ENCODE data around the gene SRRD. TPM values are rescaled to one million over a fixed set of nuclear protein-coding genes. Genes with fewer than 3 reads are reported as not detected.

SRRD gene
- total and polyA plus RNA-seq, 2 of the 8 experiments (the other 6 are each of a cell fraction or from before 2014, with no cell fraction given) = 17.1 to 25.3 TPM

- ChIA-PET POLR2A (ENCODE audit: partially characterized antibody) (interaction anchor here (0.8 to 3.4 kb wide), 5 partner anchors 12 to 35 kb away, joined by 3 to 27 read pairs (median 3); partner anchors contain the start of genes HPS4, SRRD and TFIP11), CTCF (ENCODE audit: partially characterized antibody) (no interaction called here)
- H3K18ac ChIP-seq (ENCODE audit: extremely low read depth, low read length) = no peak overlapping the region
- no peak overlapping the region for H2BK5ac ChIP-seq (ENCODE audit: low read depth, low read length)
- peaks cover 0 to 15% of the 10 kb centered on the region in 2 experiments for H4K20me1 ChIP-seq (replicated peaks in 1 of 2; ENCODE audit: control insufficient read depth in 1 of 2, insufficient read depth in 2 of 2, low read length in 2 of 2)
- H3K79me1 ChIP-seq (ENCODE audit: low read depth, low read length) = no peaks in the 10 kb centered on the region
- no peak overlapping the region for H2BK15ac ChIP-seq (ENCODE audit: low read length)
- H3K4me1 ChIP-seq (replicated peaks in 1 of 4; ENCODE audit: control insufficient read depth in 3 of 4, insufficient read depth in 4 of 4, low read length in 3 of 4) = no peaks in the 10 kb centered on the region
- no peak overlapping the region for H4K5ac ChIP-seq (ENCODE audit: insufficient read length, low read depth, low read length)
- no peak overlapping the region for H3K23ac ChIP-seq (ENCODE audit: insufficient read length)
- FAIRE-seq = no peak
- H3K27me3 ChIP-seq (replicated peaks in 1 of 4; ENCODE audit: control insufficient read depth in 3 of 4, extremely low read depth in 1 of 4, insufficient read depth in 3 of 4, low read length in 3 of 4) = no peaks in the 10 kb centered on the region
- H2BK120ac ChIP-seq (replicated peaks; ENCODE audit: low read depth, low read length) = no peak overlapping the region
- peaks cover 33 to 78% (median 69%) of the 10 kb centered on the region in 4 experiments for H3K36me3 ChIP-seq (ENCODE audit: control insufficient read depth in 2 of 4, insufficient read depth in 4 of 4, low read length in 3 of 4)
- 87% methylated on average over 4 of the region's 4 CpGs; no CpG with 5 or more reads in 1 of the 2 experiments for WGBS, 2 experiments (ENCODE audit: extremely low coverage in 1 of 2, insufficient coverage in 1 of 2, insufficient read length in 1 of 2, insufficient replicate concordance in 2 of 2, low coverage in 1 of 2, low lambda C conversion rate in 2 of 2, missing lambda C conversion rate in 1 of 2)
- H2BK20ac ChIP-seq (ENCODE audit: low read length) = no peak overlapping the region
- H4K8ac ChIP-seq (ENCODE audit: extremely low read depth, insufficient read depth, low read length) = no peak overlapping the region
- no peak overlapping the region for H2BK12ac ChIP-seq (ENCODE audit: low read depth, low read length)
- DNase-seq (ENCODE audit: low read depth in 1 of 2, low spot score in 2 of 2) = no peak
- H3K4ac ChIP-seq (replicated peaks; ENCODE audit: insufficient read length, low read depth, low read length) = no peak overlapping the region
- no peak overlapping the region for H2AFZ ChIP-seq (ENCODE audit: low read length)
- H3K4me3 ChIP-seq (ENCODE audit: extremely low read depth in 1 of 4, insufficient read depth in 2 of 4, low read depth in 3 of 4, low read length in 4 of 4) = no peak overlapping the region
- no peak overlapping the region for H3K56ac ChIP-seq (replicated peaks; ENCODE audit: insufficient read length, low read depth, low read length)
- no peak overlapping the region for H3K9ac ChIP-seq (replicated peaks in 1 of 4; ENCODE audit: extremely low read depth in 1 of 4, low read depth in 3 of 4, low read length in 3 of 4)
- H4K91ac ChIP-seq (replicated peaks; ENCODE audit: insufficient read length, low read length) = no peak overlapping the region
- H3K23me2 ChIP-seq (ENCODE audit: low read depth, low read length) = no peaks in the 10 kb centered on the region
- no peaks in the 10 kb centered on the region for H3K9me3 ChIP-seq (ENCODE audit: insufficient read depth in 2 of 2, low read depth in 1 of 2, low read length in 1 of 2)
- no peak overlapping the region for H3K4me2 ChIP-seq (ENCODE audit: insufficient read depth in 1 of 2, low read depth in 2 of 2, low read length in 2 of 2)
- H3K14ac ChIP-seq (ENCODE audit: insufficient read length) = no peak overlapping the region
- H3K27ac ChIP-seq (ENCODE audit: low read depth, low read length) = no peak overlapping the region
- H2AK5ac ChIP-seq (ENCODE audit: low read depth, low read length) = no peak overlapping the region
- H3K79me2 ChIP-seq (ENCODE audit: control insufficient read depth in 1 of 2, insufficient read depth in 2 of 2, low read length in 2 of 2) = no peaks in the 10 kb centered on the region
- TF ChIP-seq KDM1A (IDR thresholded peaks at IDR 0.05; ENCODE audit: borderline replicate concordance, low read length) = no peak
- TF ChIP-seq CHD2 (IDR thresholded peaks at IDR 0.05; ENCODE audit: low read length) = no peak
- TF ChIP-seq, protein P1, sequence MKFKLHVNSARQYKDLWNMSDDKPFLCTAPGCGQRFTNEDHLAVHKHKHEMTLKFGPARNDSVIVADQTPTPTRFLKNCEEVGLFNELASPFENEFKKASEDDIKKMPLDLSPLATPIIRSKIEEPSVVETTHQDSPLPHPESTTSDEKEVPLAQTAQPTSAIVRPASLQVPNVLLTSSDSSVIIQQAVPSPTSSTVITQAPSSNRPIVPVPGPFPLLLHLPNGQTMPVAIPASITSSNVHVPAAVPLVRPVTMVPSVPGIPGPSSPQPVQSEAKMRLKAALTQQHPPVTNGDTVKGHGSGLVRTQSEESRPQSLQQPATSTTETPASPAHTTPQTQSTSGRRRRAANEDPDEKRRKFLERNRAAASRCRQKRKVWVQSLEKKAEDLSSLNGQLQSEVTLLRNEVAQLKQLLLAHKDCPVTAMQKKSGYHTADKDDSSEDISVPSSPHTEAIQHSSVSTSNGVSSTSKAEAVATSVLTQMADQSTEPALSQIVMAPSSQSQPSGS (IDR thresholded peaks at IDR 0.05; ENCODE audit: low read length) = no peak
- TF ChIP-seq SP2 (IDR thresholded peaks at IDR 0.05; ENCODE audit: low read length) = no peak
- TF ChIP-seq CHD1 (IDR thresholded peaks at IDR 0.05; ENCODE audit: low read depth, low read length) = no peak
- no peak for TF ChIP-seq TCF12 (IDR thresholded peaks at IDR 0.05; ENCODE audit: low read depth, low read length)
- no peak for TF ChIP-seq RNF2 (IDR thresholded peaks at IDR 0.05; ENCODE audit: borderline replicate concordance, low read depth, low read length, missing control alignments, poor library complexity, severe bottlenecking)
- TF ChIP-seq EP300 (IDR thresholded peaks at IDR 0.05; ENCODE audit: borderline replicate concordance in 1 of 2, low read depth in 2 of 2, low read length in 2 of 2) = no peak
- TF ChIP-seq EZH2 (IDR thresholded peaks at IDR 0.05; ENCODE audit: low read depth, low read length, severe bottlenecking) = no peak
- no peak for TF ChIP-seq TAF7 (optimal IDR thresholded peaks at IDR 0.05; ENCODE audit: borderline replicate concordance, low read depth, low read length)
- TF ChIP-seq KDM5A (IDR thresholded peaks at IDR 0.05; ENCODE audit: low read length) = no peak
- no peak for TF ChIP-seq NANOG (IDR thresholded peaks at IDR 0.05; ENCODE audit: insufficient read depth, low read depth, low read length, poor library complexity, severe bottlenecking)
These were observed 12.8 kb downstream of the SRRD start for GRCh38 chr22:26496456-26496855.
